HG03520 (cell line): ENCODE results near the gene ZNF175.
"Not testable (repeated sequence)": the region's sequence is repeated elsewhere in the genome, so short reads cannot be mapped to it uniquely, and the experiment has no call there.

Experiments used
- ATAC-seq: cut with Tn5 transposase; IDR thresholded peaks from one replicate; pipeline ENCODE4 v1.9.1; 2021; ENCODE audit warnings: mild to moderate bottlenecking, moderate library complexity; ENCODE audit not compliant: unreplicated experiment

ZNF175 gene

DNA sequence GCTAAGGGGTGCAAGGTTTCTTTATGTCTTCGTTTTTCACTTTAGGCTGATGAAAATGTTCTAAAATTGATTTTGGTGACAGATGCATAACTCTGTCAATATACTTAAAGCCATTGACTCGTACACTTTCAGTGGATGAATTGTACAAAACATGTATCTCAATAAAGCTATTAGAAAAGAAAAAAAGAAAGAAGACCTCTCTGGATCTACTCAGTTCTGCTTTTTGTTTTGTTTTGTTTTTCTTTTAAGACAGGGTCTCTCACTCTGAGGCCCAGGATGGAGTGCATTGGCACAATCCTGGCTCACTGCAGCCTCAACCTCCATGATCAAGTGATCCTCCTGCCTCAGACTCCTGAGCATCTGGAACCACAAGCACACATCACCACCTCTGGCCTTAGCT, 55.6 kb downstream of the ZNF175 start:
- no peak for ATAC-seq

DNA sequence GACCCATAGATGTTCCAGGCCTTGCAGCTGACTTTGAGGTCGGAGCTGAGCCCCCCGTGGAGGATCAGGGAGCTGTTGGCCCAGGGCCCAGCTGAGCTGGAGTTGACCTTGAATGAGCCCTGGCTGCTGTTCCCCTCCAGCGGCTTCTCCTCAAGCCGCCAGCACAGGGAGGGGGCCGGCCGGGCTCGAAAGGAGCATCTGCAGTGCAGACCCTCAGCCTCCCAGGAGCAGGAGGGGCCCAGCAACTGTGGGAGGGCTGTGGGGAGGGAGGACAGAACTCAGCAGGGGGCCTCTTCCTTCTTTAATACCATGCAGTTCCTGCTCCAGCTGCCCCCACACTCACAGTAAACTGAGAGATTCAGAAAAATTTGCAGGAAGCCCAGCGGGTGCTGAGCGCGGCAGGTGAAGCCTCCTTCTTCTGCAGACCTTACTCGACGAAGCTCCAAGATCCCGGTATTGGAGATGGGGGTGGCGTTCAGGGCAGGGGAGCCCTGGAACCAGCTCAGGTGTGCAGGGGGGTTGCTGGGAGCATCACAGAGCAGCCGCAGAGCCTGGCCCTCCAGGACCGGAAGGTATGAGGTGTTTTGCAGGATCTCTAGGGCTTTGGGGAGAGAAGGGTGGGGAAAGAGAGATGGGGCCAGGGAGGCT, 56.5 kb downstream of the ZNF175 start:
- ATAC-seq: no peak

DNA sequence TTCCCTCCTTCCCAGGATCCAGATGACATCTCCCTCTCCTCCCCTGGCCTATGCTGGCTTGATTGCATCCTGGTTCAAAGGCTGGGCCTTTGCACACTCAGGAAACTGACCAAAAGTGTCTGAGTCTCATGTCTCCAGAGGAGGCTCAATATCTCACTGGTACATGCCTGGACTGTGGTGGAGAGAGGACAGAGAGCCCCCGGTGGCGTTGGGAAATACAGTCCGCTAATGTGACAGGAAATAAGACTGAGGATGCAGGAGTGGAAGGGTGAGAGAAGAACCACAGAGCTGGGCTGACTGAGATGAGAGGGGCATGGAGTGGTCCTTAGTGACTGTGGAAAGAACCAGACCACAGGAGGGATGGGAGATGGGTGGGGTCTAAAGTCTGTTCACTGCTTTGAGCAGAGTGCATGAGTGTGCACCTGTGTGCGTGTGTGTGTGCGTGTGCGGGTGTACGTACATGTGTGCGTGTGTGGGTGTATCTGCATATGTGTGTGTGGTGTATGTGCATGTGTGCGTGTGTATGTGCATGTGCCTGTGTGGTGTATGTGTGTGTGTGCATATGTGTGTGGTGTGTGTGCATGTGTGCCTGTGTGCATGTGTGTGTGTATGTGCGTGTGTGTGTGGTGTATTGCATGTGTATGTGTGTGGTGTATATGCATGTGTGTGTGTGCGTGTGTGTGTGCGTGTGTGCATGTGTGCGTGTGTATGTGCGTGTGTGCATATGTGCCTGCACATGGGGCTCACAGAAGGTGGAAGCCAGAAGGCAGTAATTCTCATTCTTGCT, 57.3 kb downstream of the ZNF175 start:
- ATAC-seq: no peak

DNA sequence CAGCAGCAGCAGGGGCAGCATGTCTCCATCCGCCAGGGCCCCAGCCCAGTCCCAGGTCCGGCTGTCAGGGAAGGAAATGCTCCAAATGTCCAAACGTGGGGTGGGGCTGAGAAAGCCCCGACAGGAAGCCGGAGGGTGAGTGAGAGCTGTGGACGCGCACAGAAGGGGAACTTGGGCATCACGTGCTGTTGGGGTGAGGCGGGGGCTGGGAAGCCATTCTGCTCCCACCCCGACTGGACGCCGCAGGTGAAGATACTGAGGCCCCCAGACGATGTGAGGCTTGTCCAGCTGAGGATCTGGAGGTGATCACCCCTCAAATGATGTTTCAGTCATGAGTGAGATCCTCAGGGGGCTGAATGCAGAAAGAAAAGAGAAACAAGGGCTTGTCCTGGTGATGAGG, 59.2 kb downstream of the ZNF175 start, which contains the start of gene SIGLEC5:
Gene SIGLEC5, minus strand, starts transcription at position 87 of the 400 bp plus-strand sequence. Its CDS starts 66 bp downstream, at position 21.
- not testable (repeated sequence) for ATAC-seq

DNA sequence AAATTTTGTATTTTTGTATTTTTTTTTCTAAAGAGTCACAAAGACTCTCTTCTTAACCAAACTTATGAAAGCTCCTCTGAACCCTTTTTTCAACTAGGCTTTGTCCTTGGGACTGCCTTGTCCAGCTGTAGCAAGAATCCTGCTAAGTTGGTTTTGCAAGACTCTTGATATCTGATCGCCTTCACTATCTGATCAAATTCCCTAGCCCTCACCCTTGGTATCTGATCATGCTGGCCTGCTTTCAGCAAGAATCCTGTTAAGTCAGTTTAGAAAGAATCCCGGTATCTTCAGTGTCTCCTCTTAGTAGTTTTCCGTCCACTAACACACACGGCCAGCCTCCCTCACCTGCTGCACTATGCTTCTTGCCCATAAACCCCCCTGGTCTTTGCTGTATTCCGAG, 61.0 kb downstream of the ZNF175 start:
- ATAC-seq: no peak

DNA sequence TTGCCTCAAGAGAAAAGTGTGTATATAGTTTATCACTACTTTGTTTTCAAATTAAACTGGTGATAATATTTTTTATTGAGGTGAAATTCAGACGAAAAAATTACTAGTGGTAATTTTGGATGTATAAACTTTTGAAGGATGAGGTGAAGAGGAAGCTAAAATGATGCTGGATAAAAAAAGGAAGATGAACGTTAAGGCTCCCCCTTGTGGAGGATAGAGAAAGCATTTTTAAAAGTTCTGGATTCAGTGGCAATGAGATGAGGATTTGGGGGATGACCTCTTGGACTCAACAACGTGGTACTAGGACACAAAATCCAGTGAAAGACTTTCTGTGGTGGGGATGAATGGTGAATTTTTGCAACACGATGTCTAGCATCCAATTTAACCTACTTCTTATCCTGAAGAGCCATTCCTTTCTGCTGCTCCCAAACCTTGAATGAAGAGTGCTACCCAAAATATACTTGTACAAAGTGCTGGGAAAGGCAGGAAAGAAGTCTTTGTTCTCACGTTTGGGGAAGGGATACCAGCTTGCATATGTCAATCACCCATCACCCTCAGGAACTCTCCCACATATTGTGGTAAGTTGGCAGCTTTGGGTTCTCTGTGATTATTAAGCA, 66.4 kb downstream of the ZNF175 start:
- no peak for ATAC-seq

DNA sequence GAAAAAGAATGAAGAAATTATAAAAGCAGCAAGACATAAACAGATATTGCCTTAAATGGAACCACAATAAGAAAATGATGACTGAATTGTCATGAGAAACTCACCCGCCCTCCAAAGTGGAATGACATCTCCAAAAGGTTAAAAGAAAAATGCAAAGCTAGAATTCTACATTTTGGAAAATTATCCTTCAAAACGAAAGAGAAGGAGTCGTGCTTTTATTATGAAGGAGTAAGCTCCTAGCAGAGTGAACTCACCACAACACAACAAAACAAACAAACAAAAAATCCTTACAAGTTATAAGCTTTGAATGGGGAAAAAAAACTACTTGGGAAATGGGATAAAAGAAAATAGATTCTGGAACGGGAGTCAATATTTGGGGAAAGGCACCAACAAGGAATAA, 68.8 kb downstream of the ZNF175 start:
- ATAC-seq: no peak

DNA sequence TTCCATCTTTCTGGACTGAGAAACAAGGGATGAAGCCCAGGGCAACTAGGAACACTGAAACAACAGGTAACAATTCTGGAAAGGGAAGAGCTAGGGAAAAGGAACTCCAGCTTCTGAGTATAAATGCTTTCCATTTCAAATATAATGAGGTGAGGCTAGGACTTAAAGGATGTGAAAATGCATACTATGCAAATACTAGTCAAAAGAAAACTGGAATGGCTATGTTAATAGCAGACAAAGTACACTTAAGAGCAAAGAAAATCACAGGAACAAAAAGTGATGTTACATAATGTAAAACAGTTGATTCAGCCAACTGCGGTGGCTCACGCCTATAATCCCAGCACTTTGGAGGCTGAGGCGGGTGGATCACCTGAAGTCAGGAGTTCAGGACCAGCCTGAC, 69.3 kb downstream of the ZNF175 start:
- no peak for ATAC-seq

DNA sequence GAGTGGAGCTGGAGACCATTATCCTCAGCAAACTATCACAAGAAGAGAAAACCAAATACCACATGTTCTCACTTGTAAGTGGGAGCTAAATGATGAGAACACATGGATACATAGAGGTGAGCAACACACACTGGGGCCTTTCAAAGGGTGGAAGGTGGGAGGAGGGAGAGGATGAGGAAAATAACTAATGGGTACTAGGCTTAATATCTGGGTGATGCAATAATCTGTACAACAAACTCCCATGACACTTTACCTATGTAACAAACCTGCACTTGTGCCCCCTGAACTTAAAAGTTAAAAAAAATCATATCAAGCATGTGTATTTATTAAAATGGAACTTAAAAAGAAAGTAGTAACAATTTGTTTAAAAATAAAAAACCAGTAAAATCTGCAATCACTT, 70.6 kb downstream of the ZNF175 start:
- ATAC-seq: no peak
